ENCODE data around the gene PDE4D. TPM values are rescaled to one million over a fixed set of nuclear protein-coding genes. Genes with fewer than 3 reads are reported as not detected.

Gene PDE4D
- total RNA-seq, 2 experiments from 2014 or later, result 164 to 175 TPM

DNA sequence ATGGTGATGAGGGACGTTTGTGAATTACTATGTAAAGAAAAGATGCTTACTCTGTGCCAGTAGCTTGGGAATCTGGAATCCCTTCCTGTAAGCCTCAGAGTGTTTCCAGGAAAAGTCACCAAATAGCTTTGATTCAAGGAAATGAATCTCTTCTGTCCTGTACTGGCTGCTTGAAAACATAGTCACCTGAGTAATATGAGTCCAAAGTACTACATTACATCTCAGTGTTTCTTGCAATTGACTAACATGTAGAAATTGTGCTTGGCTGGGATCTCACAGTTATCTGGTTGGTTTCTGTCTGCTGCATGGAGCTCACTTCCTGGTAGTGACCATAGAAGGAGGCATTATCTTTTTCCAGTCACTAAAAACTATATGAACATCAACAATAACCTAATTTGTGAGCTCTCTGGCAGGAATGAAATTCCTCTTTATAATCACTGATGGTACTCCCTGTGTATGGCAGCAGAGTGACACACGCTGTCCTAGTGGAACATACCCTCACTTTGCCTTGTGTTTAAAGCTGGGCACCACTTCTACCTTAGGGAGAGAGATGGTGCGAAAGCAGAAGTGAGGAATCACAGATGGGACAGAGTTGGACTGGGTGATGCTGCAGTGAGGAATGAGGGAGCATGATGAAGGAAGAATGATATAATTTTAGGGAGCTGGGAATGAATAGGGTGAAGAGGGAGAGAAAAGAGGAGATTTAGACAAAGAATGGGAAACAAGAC lies 742.2 kb downstream of the PDE4D start:
- Mint-ChIP-seq H3K4me3 (no peak overlapping the region), H3K27me3 (no peaks in the 10 kb centered on the region), H3K9me3 (no peaks in the 10 kb centered on the region), H3K27ac (no peak overlapping the region), H3K36me3 (ENCODE audit: low read depth) (no peaks in the 10 kb centered on the region), H3K4me1 (ENCODE audit: low read depth) (no peaks in the 10 kb centered on the region)
- H3K4me3 ChIP-seq (ENCODE audit: low read length), result no peak overlapping the region
- H3K9me3 ChIP-seq (ENCODE audit: control insufficient read depth in 1 of 2, insufficient read depth in 1 of 2, low read length in 2 of 2), result no peaks in the 10 kb centered on the region
- no peak for ATAC-seq (ENCODE audit: poor library complexity)
- no peak for TF ChIP-seq CTCF (IDR thresholded peaks at IDR 0.05)
- CTCF ChIA-PET, result interaction anchor here (1.0 to 1.8 kb wide), 4 partner anchors 24 to 265 kb away, joined by 3 to 4 read pairs (median 3); no protein-coding TSS in a partner anchor
- no peaks in the 10 kb centered on the region for H3K36me3 ChIP-seq (ENCODE audit: insufficient read depth, low read length)
- no peak for DNase-seq
- no peaks in the 10 kb centered on the region for H3K27me3 ChIP-seq (ENCODE audit: control insufficient read depth in 1 of 2, insufficient read depth in 2 of 2, low read length in 2 of 2)
- H3K4me1 ChIP-seq (ENCODE audit: insufficient read depth, low read length), result peaks cover 12% of the 10 kb centered on the region
- POLR2A ChIA-PET, result interaction anchor here (1.2 to 2.7 kb wide), 2 partner anchors 24 to 112 kb away, joined by 8 to 12 read pairs; no protein-coding TSS in a partner anchor
- H3K27ac ChIP-seq (ENCODE audit: low read depth in 1 of 2, low read length in 2 of 2), result no peak overlapping the region
- intact Hi-C loops (cut with DNase I, micrococcal nuclease), result no loop called here

- POLR2A ChIA-PET, result no interaction called here
- no peaks in the 10 kb centered on the region for H3K9me3 Mint-ChIP-seq
- Histone ChIP-seq H3K27ac (ENCODE audit: low read depth in 1 of 2, low read length in 2 of 2) (no peak overlapping the region), H3K27me3 (ENCODE audit: control insufficient read depth in 1 of 2, insufficient read depth in 2 of 2, low read length in 2 of 2) (no peaks in the 10 kb centered on the region), H3K36me3 (ENCODE audit: insufficient read depth, low read length) (no peaks in the 10 kb centered on the region), H3K9me3 (ENCODE audit: control insufficient read depth in 1 of 2, insufficient read depth in 1 of 2, low read length in 2 of 2) (no peaks in the 10 kb centered on the region), H3K4me1 (ENCODE audit: insufficient read depth, low read length) (peaks cover 12% of the 10 kb centered on the region), H3K4me3 (ENCODE audit: low read length) (no peak overlapping the region)
- no peak for DNase-seq
- intact Hi-C loops (cut with DNase I, micrococcal nuclease), result no loop called here
- H3K27me3 Mint-ChIP-seq, result no peaks in the 10 kb centered on the region
- no peak for TF ChIP-seq CTCF (IDR thresholded peaks at IDR 0.05)
- no peak overlapping the region for H3K4me3 Mint-ChIP-seq
- H3K36me3 Mint-ChIP-seq (ENCODE audit: low read depth), result no peaks in the 10 kb centered on the region
- no peak overlapping the region for H3K27ac Mint-ChIP-seq
- ATAC-seq (ENCODE audit: poor library complexity), result no peak
- no peaks in the 10 kb centered on the region for H3K4me1 Mint-ChIP-seq (ENCODE audit: low read depth)
- CTCF ChIA-PET, result no interaction called here
Measured at GRCh38 chr5:59149827-59150226, 743.7 kb downstream of the PDE4D start.

- no peaks in the 10 kb centered on the region for H3K36me3 Mint-ChIP-seq (ENCODE audit: low read depth)
- H3K27me3 Mint-ChIP-seq, result no peaks in the 10 kb centered on the region
- no peak overlapping the region for H3K27ac Mint-ChIP-seq
- Histone ChIP-seq H3K4me1 (ENCODE audit: insufficient read depth, low read length) (peaks cover 12% of the 10 kb centered on the region), H3K9me3 (ENCODE audit: control insufficient read depth in 1 of 2, insufficient read depth in 1 of 2, low read length in 2 of 2) (no peaks in the 10 kb centered on the region), H3K27me3 (ENCODE audit: control insufficient read depth in 1 of 2, insufficient read depth in 2 of 2, low read length in 2 of 2) (no peaks in the 10 kb centered on the region), H3K4me3 (ENCODE audit: low read length) (no peak overlapping the region), H3K27ac (ENCODE audit: low read depth in 1 of 2, low read length in 2 of 2) (no peak overlapping the region), H3K36me3 (ENCODE audit: insufficient read depth, low read length) (no peaks in the 10 kb centered on the region)
- no peak for DNase-seq
- ATAC-seq (ENCODE audit: poor library complexity), result no peak
- no peaks in the 10 kb centered on the region for H3K4me1 Mint-ChIP-seq (ENCODE audit: low read depth)
- ChIA-PET POLR2A (no interaction called here), CTCF (no interaction called here)
- intact Hi-C loops (cut with DNase I, micrococcal nuclease), result no loop called here
- TF ChIP-seq CTCF (IDR thresholded peaks at IDR 0.05), result no peak
- H3K9me3 Mint-ChIP-seq, result no peaks in the 10 kb centered on the region
- no peak overlapping the region for H3K4me3 Mint-ChIP-seq
Measured at GRCh38 chr5:59149271-59149670, 744.3 kb downstream of the PDE4D start.
